ENCODE results near the gene TAOK1. TPM values are rescaled to one million over a fixed set of nuclear protein-coding genes. Genes with fewer than 3 reads are reported as not detected.

Gene TAOK1
- total and polyA plus RNA-seq, 2 of the 13 experiments (the other 11 are each of a cell fraction or from before 2014, with no cell fraction given): 14.1 to 23.0 TPM

DNA sequence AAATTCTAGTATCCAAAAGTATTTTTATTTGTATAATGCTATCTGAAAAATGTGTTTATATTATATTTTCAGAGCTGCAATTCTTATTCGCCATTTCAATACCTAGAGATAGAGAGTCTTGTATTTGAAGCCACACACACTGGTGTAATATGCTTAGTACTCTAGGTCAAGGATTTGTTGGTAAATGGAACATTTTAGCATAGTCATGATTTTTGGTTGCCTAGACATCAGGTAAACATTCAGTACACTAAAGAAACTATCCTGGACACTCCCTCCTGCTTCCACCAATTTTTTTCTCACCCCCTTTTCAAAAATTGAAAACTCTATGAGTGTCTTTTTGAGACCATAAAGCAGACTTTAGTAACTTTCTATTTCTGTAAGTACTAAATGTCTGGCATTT lies 155.9 kb downstream of the TAOK1 start:
- TF ChIP-seq MAFK (conservative IDR thresholded peaks at IDR 0.05 in 1 of 2, IDR thresholded peaks at IDR 0.05 in 1 of 2; ENCODE audit: low read length in 2 of 2) (peak; percentile 65 to 70), ARNT2 (CRISPR knock-in tag; IDR thresholded peaks at IDR 0.05; ENCODE audit: low read depth) (no peak), NFE2L2 (IDR thresholded peaks at IDR 0.05; ENCODE audit: low read length) (peak; percentile 80), MXD1 (CRISPR knock-in tag; IDR thresholded peaks at IDR 0.05) (no peak), MAFF (IDR thresholded peaks at IDR 0.05; ENCODE audit: low read depth, low read length) (peak; percentile 46; the same call in 1 of the 2 replicates), RFX1 (IDR thresholded peaks at IDR 0.05) (0 out of 2 replicates have a peak, but pooled peaks have one; percentile 17)
- ATAC-seq: no peak
- CTCF ChIA-PET (ENCODE audit: low intra/inter-chr PET ratio, low total read pairs): no interaction called here
- no peak overlapping the region for H2AFZ ChIP-seq (ENCODE audit: low read length)
- H3K9me3 ChIP-seq (ENCODE audit: low read length): no peaks in the 10 kb centered on the region
- H3K36me3 ChIP-seq (replicated peaks in 1 of 2; ENCODE audit: control insufficient read depth in 1 of 2, insufficient read depth in 2 of 2, low read length in 2 of 2): peaks cover 7 to 14% of the 10 kb centered on the region in 2 experiments; a peak in 4 of 5 replicates
- intact Hi-C loops (cut with micrococcal nuclease; ENCODE audit: unreplicated experiment): no loop called here
- 94% methylated on average over 1 of the region's 1 CpG for WGBS (ENCODE audit: low lambda C conversion rate)
- no peaks in the 10 kb centered on the region for H3K27me3 ChIP-seq (ENCODE audit: control insufficient read depth in 1 of 2, insufficient read depth in 2 of 2, low read length in 2 of 2)
- no peak overlapping the region for H3K4me3 ChIP-seq (replicated peaks in 1 of 3; ENCODE audit: insufficient read depth in 1 of 3, low read depth in 2 of 3, low read length in 3 of 3)
- BruUV-seq (replicated peaks): no TSS peak
- no peak overlapping the region for H3K27ac ChIP-seq (ENCODE audit: extremely low read length, insufficient read depth, low read length)
- H3K9ac ChIP-seq (ENCODE audit: insufficient read depth, low read depth, low read length): no peak overlapping the region
- FAIRE-seq: no peak
- no peaks in the 10 kb centered on the region; the same call in 1 of the 2 replicates for H4K20me1 ChIP-seq (ENCODE audit: insufficient read depth, low read length)
- no peak for DNase-seq (ENCODE audit: low spot score)
- no peaks in the 10 kb centered on the region for H3K79me2 ChIP-seq (ENCODE audit: insufficient read depth, low read length)
- no peak overlapping the region for H3K4me2 ChIP-seq (ENCODE audit: low read depth, low read length)
- POLR2A ChIA-PET: no interaction called here
- H3K4me1 ChIP-seq (ENCODE audit: insufficient read depth, low read length): no peaks in the 10 kb centered on the region
- in situ Hi-C loops (cut with HindIII; ENCODE audit: extremely low pct_ligation_motif_present, low pct_unique_long_range_greater_than_20kb): no loop called here

GRCh38 chr17:29546830-29547229 lies 156.7 kb downstream of the TAOK1 start:
- Histone ChIP-seq H3K36me3 (replicated peaks in 1 of 2; ENCODE audit: control insufficient read depth in 1 of 2, insufficient read depth in 2 of 2, low read length in 2 of 2) (peaks cover 7 to 10% of the 10 kb centered on the region in 2 experiments; a peak in 4 of 5 replicates), H2AFZ (ENCODE audit: low read length) (no peak overlapping the region), H3K4me2 (ENCODE audit: low read depth, low read length) (no peak overlapping the region), H3K9ac (ENCODE audit: insufficient read depth, low read depth, low read length) (no peak overlapping the region), H3K9me3 (ENCODE audit: low read length) (no peaks in the 10 kb centered on the region), H3K4me3 (replicated peaks in 1 of 3; ENCODE audit: insufficient read depth in 1 of 3, low read depth in 2 of 3, low read length in 3 of 3) (no peak overlapping the region), H3K27me3 (ENCODE audit: control insufficient read depth in 1 of 2, insufficient read depth in 2 of 2, low read length in 2 of 2) (no peaks in the 10 kb centered on the region), H3K4me1 (ENCODE audit: insufficient read depth, low read length) (no peaks in the 10 kb centered on the region), H3K27ac (ENCODE audit: extremely low read length, insufficient read depth, low read length) (no peak overlapping the region), H4K20me1 (ENCODE audit: insufficient read depth, low read length) (no peaks in the 10 kb centered on the region; the same call in 1 of the 2 replicates), H3K79me2 (ENCODE audit: insufficient read depth, low read length) (no peaks in the 10 kb centered on the region)
- DNase-seq (ENCODE audit: low spot score) (no peak), ATAC-seq (no peak), FAIRE-seq (no peak)
- CTCF ChIA-PET (ENCODE audit: low intra/inter-chr PET ratio, low total read pairs): no interaction called here
- no TSS peak for BruUV-seq (replicated peaks)
- intact Hi-C loops (cut with micrococcal nuclease; ENCODE audit: unreplicated experiment): no loop called here
- WGBS (ENCODE audit: low lambda C conversion rate): 88% methylated on average over 1 of the region's 1 CpG
- in situ Hi-C loops (cut with HindIII; ENCODE audit: extremely low pct_ligation_motif_present, low pct_unique_long_range_greater_than_20kb): no loop called here
- POLR2A ChIA-PET: no interaction called here
- no peak for TF ChIP-seq ARID2 (CRISPR knock-in tag; IDR thresholded peaks at IDR 0.05; ENCODE audit: borderline replicate concordance)
- no peak for TF ChIP-seq NR2F2 (IDR thresholded peaks at IDR 0.05; ENCODE audit: borderline replicate concordance, low read depth)
- peak; percentile 13; the same call in 1 of the 2 replicates for TF ChIP-seq CEBPB (IDR thresholded peaks at IDR 0.05; ENCODE audit: borderline replicate concordance, low read depth, low read length)
- no peak for TF ChIP-seq ARNT (IDR thresholded peaks at IDR 0.05)
- no peak for TF ChIP-seq ZC3H13 (CRISPR knock-in tag; IDR thresholded peaks at IDR 0.05)

Measured in HepG2 (cell line).